H1 (cell line): ENCODE data around the gene ABTB1.

ENCODE experiments used
- CHD1 ChIP-seq: IDR thresholded peaks from 2 replicates; pipeline ENCODE4 v1.6.1; 2012; ENCODE audit warnings: low read depth, low read length, improper control_type of control experiment
- EP300 ChIP-seq, 2 experiments: IDR thresholded peaks; 1 replicate in 1 of 2; 2 replicates in 1 of 2; pipeline ENCODE4 v1.6.1; 2011 to 2012; ENCODE audit warnings: low read depth in 2 of 2, low read length in 2 of 2, mild to moderate bottlenecking in 2 of 2, borderline replicate concordance in 1 of 2, inconsistent platforms in 1 of 2, moderate library complexity in 1 of 2
- EZH2 ChIP-seq: fragments of 200-600 bp; sonication (generic); IDR thresholded peaks from 2 replicates; pipeline ENCODE4 v1.7.1; 2012; ENCODE audit warnings: low read depth, mild to moderate bottlenecking, moderate library complexity, low read length, inconsistent platforms; ENCODE audit not compliant: severe bottlenecking
- JUND ChIP-seq: IDR thresholded peaks from 2 replicates; pipeline ENCODE4 v1.6.1; 2011; ENCODE audit warnings: mild to moderate bottlenecking, improper control_type of control experiment, low read length
- POLR2A ChIP-seq, 2 experiments: IDR thresholded peaks; 1 replicate in 1 of 2; 2 replicates in 1 of 2; pipeline ENCODE4 v1.6.1; 2011; ENCODE audit warnings: low read depth in 2 of 2, low read length in 2 of 2, mild to moderate bottlenecking in 2 of 2; ENCODE audit errors: control extremely low read depth in 1 of 2
- POLR2AphosphoS5 ChIP-seq: IDR thresholded peaks from 2 replicates; pipeline ENCODE4 v1.6.1; 2011; ENCODE audit warnings: low read depth, low read length
- RFX5 ChIP-seq: IDR thresholded peaks from 2 replicates; pipeline ENCODE4 v1.6.1; 2011; ENCODE audit warnings: low read depth, low read length, improper control_type of control experiment, borderline replicate concordance
- SIN3A ChIP-seq, 2 experiments: IDR thresholded peaks in 1 of 2; conservative IDR thresholded peaks in 1 of 2; 2 replicates each; pipeline ENCODE4 v1.6.1; 2011 to 2012; ENCODE audit warnings: low read length in 2 of 2, improper control_type of control experiment in 1 of 2, low read depth in 1 of 2, mild to moderate bottlenecking in 1 of 2
- SP1 ChIP-seq: IDR thresholded peaks from 2 replicates; pipeline ENCODE4 v1.6.1; 2011; ENCODE audit warnings: low read depth, low read length
- SP2 ChIP-seq: IDR thresholded peaks from 2 replicates; pipeline ENCODE4 v1.6.1; 2012; ENCODE audit warnings: mild to moderate bottlenecking, low read length, inconsistent platforms
- TF ChIP-seq, protein P1 (sequence below): IDR thresholded peaks from 2 replicates; pipeline ENCODE4 v1.6.1; 2012; ENCODE audit warnings: low read length, inconsistent platforms
- TF ChIP-seq, protein P2 (sequence below): IDR thresholded peaks from 2 replicates; pipeline ENCODE4 v1.6.1; 2011; ENCODE audit warnings: low read depth, mild to moderate bottlenecking, low read length; ENCODE audit not compliant: insufficient read depth
- TF ChIP-seq, protein P3 (sequence below), 3 experiments: IDR thresholded peaks; 1 replicate in 2 of 3; 2 replicates in 1 of 3; pipeline versions ENCODE4 v1.5.1 to v1.6.1; 2011; ENCODE audit warnings: low read length in 3 of 3, mild to moderate bottlenecking in 3 of 3, inconsistent platforms in 2 of 3, low read depth in 1 of 3, moderate library complexity in 1 of 3; ENCODE audit not compliant: insufficient read depth in 1 of 3; ENCODE audit errors: control extremely low read depth in 1 of 3
- TF ChIP-seq, protein P4 (sequence below): IDR thresholded peaks from 2 replicates; pipeline ENCODE4 v1.6.1; 2012; ENCODE audit warnings: inconsistent platforms

DNA sequence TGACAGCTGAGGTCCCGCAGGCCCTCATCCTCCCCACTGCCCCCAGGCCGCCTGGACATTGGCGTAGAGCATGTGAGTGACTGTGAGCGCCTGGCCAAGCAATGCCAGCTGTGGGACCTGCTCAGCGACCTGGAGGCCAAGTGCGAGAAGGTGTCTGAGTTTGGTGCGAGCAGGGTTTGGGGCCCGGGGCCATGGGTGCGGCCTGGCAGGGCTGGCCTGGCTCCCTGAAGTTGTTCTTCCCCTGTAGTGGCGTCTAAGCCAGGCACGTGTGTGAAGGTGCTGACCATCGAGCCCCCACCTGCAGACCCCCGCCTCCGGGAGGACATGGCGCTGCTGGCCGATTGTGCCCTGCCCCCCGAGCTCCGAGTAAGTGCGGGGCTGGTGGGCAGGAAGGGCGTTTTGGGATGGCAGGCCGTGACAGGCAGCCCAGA is 4.2 kb downstream of the ABTB1 start:
- TF ChIP-seq, protein P1, sequence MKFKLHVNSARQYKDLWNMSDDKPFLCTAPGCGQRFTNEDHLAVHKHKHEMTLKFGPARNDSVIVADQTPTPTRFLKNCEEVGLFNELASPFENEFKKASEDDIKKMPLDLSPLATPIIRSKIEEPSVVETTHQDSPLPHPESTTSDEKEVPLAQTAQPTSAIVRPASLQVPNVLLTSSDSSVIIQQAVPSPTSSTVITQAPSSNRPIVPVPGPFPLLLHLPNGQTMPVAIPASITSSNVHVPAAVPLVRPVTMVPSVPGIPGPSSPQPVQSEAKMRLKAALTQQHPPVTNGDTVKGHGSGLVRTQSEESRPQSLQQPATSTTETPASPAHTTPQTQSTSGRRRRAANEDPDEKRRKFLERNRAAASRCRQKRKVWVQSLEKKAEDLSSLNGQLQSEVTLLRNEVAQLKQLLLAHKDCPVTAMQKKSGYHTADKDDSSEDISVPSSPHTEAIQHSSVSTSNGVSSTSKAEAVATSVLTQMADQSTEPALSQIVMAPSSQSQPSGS, result no peak
- TF ChIP-seq, protein P2, sequence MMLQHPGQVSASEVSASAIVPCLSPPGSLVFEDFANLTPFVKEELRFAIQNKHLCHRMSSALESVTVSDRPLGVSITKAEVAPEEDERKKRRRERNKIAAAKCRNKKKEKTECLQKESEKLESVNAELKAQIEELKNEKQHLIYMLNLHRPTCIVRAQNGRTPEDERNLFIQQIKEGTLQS, result no peak
- no peak for TF ChIP-seq EZH2
- TF ChIP-seq EP300 (IDR thresholded peaks at IDR 0.05; ENCODE audit: borderline replicate concordance in 1 of 2, low read depth in 2 of 2, low read length in 2 of 2), result no peak
- TF ChIP-seq, protein P3, sequence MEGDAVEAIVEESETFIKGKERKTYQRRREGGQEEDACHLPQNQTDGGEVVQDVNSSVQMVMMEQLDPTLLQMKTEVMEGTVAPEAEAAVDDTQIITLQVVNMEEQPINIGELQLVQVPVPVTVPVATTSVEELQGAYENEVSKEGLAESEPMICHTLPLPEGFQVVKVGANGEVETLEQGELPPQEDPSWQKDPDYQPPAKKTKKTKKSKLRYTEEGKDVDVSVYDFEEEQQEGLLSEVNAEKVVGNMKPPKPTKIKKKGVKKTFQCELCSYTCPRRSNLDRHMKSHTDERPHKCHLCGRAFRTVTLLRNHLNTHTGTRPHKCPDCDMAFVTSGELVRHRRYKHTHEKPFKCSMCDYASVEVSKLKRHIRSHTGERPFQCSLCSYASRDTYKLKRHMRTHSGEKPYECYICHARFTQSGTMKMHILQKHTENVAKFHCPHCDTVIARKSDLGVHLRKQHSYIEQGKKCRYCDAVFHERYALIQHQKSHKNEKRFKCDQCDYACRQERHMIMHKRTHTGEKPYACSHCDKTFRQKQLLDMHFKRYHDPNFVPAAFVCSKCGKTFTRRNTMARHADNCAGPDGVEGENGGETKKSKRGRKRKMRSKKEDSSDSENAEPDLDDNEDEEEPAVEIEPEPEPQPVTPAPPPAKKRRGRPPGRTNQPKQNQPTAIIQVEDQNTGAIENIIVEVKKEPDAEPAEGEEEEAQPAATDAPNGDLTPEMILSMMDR (IDR thresholded peaks at IDR 0.05; ENCODE audit: control extremely low read depth in 1 of 3, insufficient read depth in 1 of 3, low read depth in 1 of 3, low read length in 3 of 3), result no peak
- no peak for TF ChIP-seq SP2
- no peak for TF ChIP-seq POLR2AphosphoS5
- no peak for TF ChIP-seq SIN3A (conservative IDR thresholded peaks at IDR 0.05 in 1 of 2, IDR thresholded peaks at IDR 0.05 in 1 of 2; ENCODE audit: low read depth in 1 of 2, low read length in 2 of 2)
- no peak for TF ChIP-seq POLR2A (IDR thresholded peaks at IDR 0.05; ENCODE audit: control extremely low read depth in 1 of 2, low read depth in 2 of 2, low read length in 2 of 2)
- TF ChIP-seq JUND, result no peak
- TF ChIP-seq, protein P4, sequence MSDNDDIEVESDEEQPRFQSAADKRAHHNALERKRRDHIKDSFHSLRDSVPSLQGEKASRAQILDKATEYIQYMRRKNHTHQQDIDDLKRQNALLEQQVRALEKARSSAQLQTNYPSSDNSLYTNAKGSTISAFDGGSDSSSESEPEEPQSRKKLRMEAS, result no peak
- no peak for TF ChIP-seq SP1
- no peak for TF ChIP-seq CHD1
- no peak for TF ChIP-seq RFX5
